ENCODE measurements around the gene MT4.

MT4 gene

GRCh38 chr16:56564793-56565477, at the start of gene MT4:
MT4 (plus strand) TSS chr16:56565073; CDS start chr16:56565129, 56 bp downstream.
- no peak for DNase-seq

- DNase-seq: no peak
These were observed 49.2 kb upstream of the MT4 start for GRCh38 chr16:56515665-56516064.

- DNase-seq: no peak
These were observed 47.7 kb upstream of the MT4 start for GRCh38 chr16:56517206-56517605.

GRCh38 chr16:56518425-56518824, 46.4 kb upstream of the MT4 start:
- no peak for DNase-seq

- peak; percentile 71 to 90 for DNase-seq
These were observed 45.2 kb upstream of the MT4 start, which contains the start of gene BBS2 for GRCh38 chr16:56519459-56520250. BBS2 (minus strand) TSS chr16:56520024; CDS start chr16:56519862, 162 bp downstream.

- no peak for DNase-seq
These were observed 44.7 kb upstream of the MT4 start for GRCh38 chr16:56520251-56520577.

GRCh38 chr16:56525236-56525635, 39.6 kb upstream of the MT4 start:
- DNase-seq: no peak

GRCh38 chr16:56530872-56531271, 34.0 kb upstream of the MT4 start:
- no peak for DNase-seq

GRCh38 chr16:56532714-56533113, 32.2 kb upstream of the MT4 start:
- DNase-seq: peak in 1 of 2 experiments; percentile 9

- DNase-seq: no peak
These were observed 30.0 kb upstream of the MT4 start for GRCh38 chr16:56534847-56535383.

GRCh38 chr16:56538331-56538730, 26.5 kb upstream of the MT4 start:
- DNase-seq: no peak

- DNase-seq: no peak
These were observed 25.2 kb upstream of the MT4 start for GRCh38 chr16:56539656-56540055.

- DNase-seq: no peak
These were observed 22.8 kb upstream of the MT4 start for GRCh38 chr16:56542039-56542438.

GRCh38 chr16:56547120-56547948, 17.5 kb upstream of the MT4 start:
- DNase-seq: peak in 1 of 2 experiments; percentile 7

GRCh38 chr16:56547949-56548567, 16.8 kb upstream of the MT4 start:
- DNase-seq: no peak

- peak in 1 of 2 experiments; percentile 7 for DNase-seq
These were observed 15.7 kb upstream of the MT4 start for GRCh38 chr16:56549161-56549560.

GRCh38 chr16:56549744-56550385, 15.0 kb upstream of the MT4 start:
- no peak for DNase-seq

GRCh38 chr16:56551796-56552738, 12.8 kb upstream of the MT4 start:
- no peak for DNase-seq

GRCh38 chr16:56554441-56554840, 10.4 kb upstream of the MT4 start:
- no peak for DNase-seq

- peak; percentile 41 to 62 for DNase-seq
These were observed 6.7 kb upstream of the MT4 start for GRCh38 chr16:56558024-56558747.

Data from NCI-H524 (cell line).